Measurements from ENCODE around the gene IQSEC1. TPM values are rescaled to one million over a fixed set of nuclear protein-coding genes. Genes with fewer than 3 reads are reported as not detected.

Gene IQSEC1
- total and polyA plus RNA-seq, 9 of the 15 experiments (the other 6 are each of a cell fraction or from before 2014, with no cell fraction given) = 0.56 to 39.0 (median 6.8) TPM

- TF ChIP-seq, protein P1, sequence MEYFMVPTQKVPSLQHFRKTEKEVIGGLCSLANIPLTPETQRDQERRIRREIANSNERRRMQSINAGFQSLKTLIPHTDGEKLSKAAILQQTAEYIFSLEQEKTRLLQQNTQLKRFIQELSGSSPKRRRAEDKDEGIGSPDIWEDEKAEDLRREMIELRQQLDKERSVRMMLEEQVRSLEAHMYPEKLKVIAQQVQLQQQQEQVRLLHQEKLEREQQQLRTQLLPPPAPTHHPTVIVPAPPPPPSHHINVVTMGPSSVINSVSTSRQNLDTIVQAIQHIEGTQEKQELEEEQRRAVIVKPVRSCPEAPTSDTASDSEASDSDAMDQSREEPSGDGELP (CRISPR knock-in tag; IDR thresholded peaks at IDR 0.05; ENCODE audit: borderline replicate concordance) = peak; percentile 32; the same call in 1 of the 2 replicates
- TF ChIP-seq ZNF212 (CRISPR knock-in tag; IDR thresholded peaks at IDR 0.05) (no peak), ESRRA (IDR thresholded peaks at IDR 0.05; ENCODE audit: borderline replicate concordance, low read depth) (no peak; the same call in 1 of the 2 replicates), ATF1 (CRISPR knock-in tag; IDR thresholded peaks at IDR 0.05) (no peak), ATF1 (tag; IDR thresholded peaks at IDR 0.05) (no peak), KAT8 (IDR thresholded peaks at IDR 0.05; ENCODE audit: low read depth) (no peak), NCOA4 (IDR thresholded peaks at IDR 0.05; ENCODE audit: partially characterized antibody) (no peak), FOXJ2 (tag; IDR thresholded peaks at IDR 0.05) (no peak), DACH1 (IDR thresholded peaks at IDR 0.05; ENCODE audit: partially characterized antibody) (no peak), GMEB1 (CRISPR knock-in tag; IDR thresholded peaks at IDR 0.05) (no peak), ILF3 (IDR thresholded peaks at IDR 0.05; ENCODE audit: borderline replicate concordance) (no peak), MYC (IDR thresholded peaks at IDR 0.05; ENCODE audit: low read depth, low read length) (peak; percentile 64), MYC (CRISPR knock-in tag; IDR thresholded peaks at IDR 0.05; ENCODE audit: borderline replicate concordance, low read depth) (no peak), HDGF (IDR thresholded peaks at IDR 0.05) (peak; percentile 86; the same call in 1 of the 2 replicates), ELK1 (CRISPR knock-in tag; IDR thresholded peaks at IDR 0.05) (no peak), ZNF707 (CRISPR knock-in tag; conservative IDR thresholded peaks at IDR 0.05) (no peak), DIDO1 (tag; IDR thresholded peaks at IDR 0.05; ENCODE audit: low read depth) (no peak), KLF10 (CRISPR knock-in tag; IDR thresholded peaks at IDR 0.05) (no peak), ELF2 (CRISPR knock-in tag; IDR thresholded peaks at IDR 0.05) (no peak)
- TF ChIP-seq, protein P2, sequence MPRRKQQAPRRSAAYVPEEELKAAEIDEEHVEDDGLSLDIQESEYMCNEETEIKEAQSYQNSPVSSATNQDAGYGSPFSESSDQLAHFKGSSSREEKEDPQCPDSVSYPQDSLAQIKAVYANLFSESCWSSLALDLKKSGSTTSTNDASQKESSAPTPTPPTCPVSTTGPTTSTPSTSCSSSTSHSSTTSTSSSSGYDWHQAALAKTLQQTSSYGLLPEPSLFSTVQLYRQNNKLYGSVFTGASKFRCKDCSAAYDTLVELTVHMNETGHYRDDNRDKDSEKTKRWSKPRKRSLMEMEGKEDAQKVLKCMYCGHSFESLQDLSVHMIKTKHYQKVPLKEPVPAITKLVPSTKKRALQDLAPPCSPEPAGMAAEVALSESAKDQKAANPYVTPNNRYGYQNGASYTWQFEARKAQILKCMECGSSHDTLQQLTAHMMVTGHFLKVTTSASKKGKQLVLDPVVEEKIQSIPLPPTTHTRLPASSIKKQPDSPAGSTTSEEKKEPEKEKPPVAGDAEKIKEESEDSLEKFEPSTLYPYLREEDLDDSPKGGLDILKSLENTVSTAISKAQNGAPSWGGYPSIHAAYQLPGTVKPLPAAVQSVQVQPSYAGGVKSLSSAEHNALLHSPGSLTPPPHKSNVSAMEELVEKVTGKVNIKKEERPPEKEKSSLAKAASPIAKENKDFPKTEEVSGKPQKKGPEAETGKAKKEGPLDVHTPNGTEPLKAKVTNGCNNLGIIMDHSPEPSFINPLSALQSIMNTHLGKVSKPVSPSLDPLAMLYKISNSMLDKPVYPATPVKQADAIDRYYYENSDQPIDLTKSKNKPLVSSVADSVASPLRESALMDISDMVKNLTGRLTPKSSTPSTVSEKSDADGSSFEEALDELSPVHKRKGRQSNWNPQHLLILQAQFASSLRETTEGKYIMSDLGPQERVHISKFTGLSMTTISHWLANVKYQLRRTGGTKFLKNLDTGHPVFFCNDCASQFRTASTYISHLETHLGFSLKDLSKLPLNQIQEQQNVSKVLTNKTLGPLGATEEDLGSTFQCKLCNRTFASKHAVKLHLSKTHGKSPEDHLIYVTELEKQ (CRISPR knock-in tag; IDR thresholded peaks at IDR 0.05) = no peak
Measured at GRCh38 chr3:12966847-12967605, 106.2 kb downstream of the IQSEC1 start (continued).
